Activated T-helper 1 cell treated with Interleukin-2 at 50 U/mL for 16 hours (primary cell): Measurements from ENCODE around the gene KCTD17.

Experiments
- DNase-seq: peaks from one replicate; pipeline ENCODE4 v3.0.0-alpha.2; 2020; ENCODE audit warnings: low read depth

Gene KCTD17

DNA sequence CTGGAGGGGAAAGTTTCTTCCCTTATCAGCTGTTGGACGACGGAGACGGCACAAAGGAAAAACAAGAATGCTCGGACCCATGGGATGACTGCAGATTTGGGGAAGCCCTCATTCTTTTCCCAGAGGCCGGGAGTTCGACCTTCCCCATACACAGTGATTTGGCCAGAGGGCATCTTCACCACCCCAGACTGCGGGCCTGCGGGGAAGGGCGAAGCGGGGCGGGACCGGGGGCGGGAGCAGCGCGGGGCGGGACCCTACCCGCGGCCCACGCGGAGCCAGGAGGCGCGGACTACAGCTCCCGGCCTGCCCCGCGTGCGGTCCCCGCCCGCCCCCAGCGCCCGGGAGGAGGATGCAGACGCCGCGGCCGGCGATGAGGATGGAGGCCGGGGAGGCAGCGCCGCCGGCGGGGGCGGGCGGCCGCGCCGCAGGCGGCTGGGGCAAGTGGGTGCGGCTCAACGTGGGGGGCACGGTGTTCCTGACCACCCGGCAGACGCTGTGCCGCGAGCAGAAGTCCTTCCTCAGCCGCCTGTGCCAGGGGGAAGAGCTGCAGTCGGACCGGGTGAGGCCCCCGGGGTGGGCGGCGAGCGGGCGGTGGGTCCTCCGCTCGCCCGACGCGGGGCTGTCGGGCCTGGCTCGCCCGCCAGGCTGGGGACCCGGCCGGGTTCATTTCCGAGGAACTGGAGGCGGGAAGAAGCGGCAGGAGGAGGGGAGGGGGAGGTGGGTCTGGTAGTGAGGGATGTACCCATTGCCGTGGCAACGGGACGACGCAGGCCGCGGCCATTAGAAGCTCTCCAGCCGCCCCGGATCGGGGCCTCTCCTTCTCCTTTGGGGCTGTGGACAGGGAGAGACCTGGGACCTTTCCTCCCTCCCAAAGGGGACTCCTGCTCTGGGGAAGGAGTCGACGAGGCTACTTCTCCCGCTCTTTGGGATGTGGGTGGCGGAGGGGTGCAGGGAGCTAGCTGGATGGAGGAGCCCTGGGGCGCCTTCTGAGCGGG, at the start of gene KCTD17:
Gene KCTD17 (plus strand): TSS at position 352 of the 995 bp plus-strand sequence. CDS start 19 bp downstream, at position 371.
- DNase-seq = peak; percentile 60

DNA sequence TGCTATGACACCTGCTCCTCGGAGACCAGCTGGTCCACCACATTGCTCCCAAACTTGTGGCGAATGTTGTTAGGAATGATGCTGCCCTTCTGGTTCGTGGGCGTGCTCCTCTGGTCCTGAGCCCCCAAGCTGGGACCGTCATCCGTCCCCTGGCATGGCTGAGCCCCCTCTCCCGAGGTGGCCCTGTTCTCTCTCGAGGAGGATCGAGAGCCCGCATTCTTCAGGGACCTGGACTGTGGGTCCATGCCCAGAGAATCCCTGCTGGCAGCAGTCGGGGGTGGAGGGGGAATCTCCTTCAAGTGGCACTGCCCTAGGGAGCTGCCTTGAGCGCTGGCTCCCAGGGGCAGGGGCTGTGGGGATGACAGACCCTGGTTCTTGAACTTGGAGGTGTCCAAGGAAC, 49.7 kb upstream of the KCTD17 start:
- no peak for DNase-seq

DNA sequence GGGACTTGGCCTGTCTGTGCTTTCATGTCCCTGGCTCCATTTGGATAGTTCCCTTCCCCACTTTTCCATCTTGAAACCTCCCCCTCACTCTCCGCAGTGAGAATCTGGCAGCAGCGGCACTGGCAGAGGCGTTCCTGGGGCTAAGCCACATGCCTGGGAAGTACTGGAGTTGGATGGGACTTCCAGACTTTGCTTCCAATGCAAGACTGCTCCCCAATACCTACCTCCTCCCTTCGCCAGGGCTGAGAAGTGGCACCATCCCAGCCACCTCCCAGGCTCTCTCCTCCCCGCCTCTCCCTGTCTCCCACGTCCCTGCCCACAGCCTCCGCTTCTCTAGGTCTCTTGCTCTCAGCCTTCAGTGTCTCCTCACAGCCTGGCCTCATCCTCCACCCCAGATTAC, 48.9 kb upstream of the KCTD17 start:
- DNase-seq = no peak

GRCh38 chr22:37007651-37008050, 43.9 kb upstream of the KCTD17 start:
- no peak for DNase-seq

GRCh38 chr22:37008365-37008764, 43.2 kb upstream of the KCTD17 start:
- DNase-seq = no peak

DNA sequence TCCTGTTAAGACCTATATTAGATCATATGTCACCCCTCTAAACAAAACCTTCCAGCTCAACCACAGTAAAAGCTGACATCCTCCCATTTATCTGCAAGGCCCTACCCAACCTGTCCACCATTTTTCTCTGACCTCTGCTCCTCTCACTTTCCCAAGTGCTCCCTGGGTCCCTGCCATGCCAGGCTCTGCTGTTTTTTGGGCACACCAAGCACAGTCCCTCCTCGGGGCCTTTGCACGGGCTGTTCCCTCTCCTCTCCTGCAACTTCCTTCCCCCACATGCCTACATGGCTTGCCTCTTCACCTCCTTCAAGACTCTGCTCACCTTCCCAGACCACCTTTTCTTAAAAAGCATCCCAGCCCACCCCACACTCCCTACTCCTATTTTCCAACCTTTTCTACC, 42.1 kb upstream of the KCTD17 start:
- no peak for DNase-seq

GRCh38 chr22:37010174-37010573, 41.4 kb upstream of the KCTD17 start:
- DNase-seq = no peak

- DNase-seq = no peak
These were observed 40.6 kb upstream of the KCTD17 start for GRCh38 chr22:37010976-37011375.

DNA sequence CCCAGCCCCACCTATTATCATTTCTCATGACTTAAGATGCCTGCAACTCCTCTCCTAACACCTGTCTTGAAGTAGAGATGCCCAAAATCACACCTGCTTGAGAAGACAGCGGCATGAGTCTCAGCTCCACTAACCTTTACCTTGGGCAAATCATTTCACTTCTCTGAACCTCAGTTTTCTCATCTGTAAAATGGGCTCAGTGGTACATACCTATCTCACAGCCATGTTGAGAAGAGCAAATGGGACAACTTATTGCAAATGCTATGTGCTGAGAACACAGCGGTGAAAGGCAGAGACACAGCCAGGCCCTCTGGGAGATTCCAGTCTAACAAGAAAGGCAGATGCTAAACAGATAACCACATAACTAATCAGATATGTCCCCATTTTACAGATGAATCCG, 40.1 kb upstream of the KCTD17 start:
- DNase-seq = no peak

- no peak for DNase-seq
These were observed 39.2 kb upstream of the KCTD17 start for GRCh38 chr22:37012262-37012904.

- no peak for DNase-seq
These were observed 38.6 kb upstream of the KCTD17 start for GRCh38 chr22:37012956-37013355.

DNA sequence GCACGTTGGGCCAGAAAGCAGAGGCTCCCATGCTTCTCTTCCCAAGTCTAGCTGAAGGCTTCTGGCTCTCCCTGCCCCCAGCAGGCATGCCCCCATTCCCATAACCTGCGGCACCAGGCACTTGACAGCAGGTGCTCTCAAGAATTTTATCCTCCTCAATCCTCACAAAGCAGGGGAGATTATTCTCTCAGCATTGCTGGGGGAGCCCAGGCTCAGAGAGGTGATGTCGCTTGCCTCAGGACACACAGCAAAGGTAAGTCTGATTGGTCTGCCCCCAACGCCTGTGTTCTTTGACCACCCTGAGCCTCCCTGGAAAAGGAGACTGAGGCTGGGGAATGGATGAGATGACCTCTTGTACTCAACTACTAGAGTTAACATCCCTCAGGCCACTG, 37.1 kb upstream of the KCTD17 start:
- no peak for DNase-seq

DNA sequence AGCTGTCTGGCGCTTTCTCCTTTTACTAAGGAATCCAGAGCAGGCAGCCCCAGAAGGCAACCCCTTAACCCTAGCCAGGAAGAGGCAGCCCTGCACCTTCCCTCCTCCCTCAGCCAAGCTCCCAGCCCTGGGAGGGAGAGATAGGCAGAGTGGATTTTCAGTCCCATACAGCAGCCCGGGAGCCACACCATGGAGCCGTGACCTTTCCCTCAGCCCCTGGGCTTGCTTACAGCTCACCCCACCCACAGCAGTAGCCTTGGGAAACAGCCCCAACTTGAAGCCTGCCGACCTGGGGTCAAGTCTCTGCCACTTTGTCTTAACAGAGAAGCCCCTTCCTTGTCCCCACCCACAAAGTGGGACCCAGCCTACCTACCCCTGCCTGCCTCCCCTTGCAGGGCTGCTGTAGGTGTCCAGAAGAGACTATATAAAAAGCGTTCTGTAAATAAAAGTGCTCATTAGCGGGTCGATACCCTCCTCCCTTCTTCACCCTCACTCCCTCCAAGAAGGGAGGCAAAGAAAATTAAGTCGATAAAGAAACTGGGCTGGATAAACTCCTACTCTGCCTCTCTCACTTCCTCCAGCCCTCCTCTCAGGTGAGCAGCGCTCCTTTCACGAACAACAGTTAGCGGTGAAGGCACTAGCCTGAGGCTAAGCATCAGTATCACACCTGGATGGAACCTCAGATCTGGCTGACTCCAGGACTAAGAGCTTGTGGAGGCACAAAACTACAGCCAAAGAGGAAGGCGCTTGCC, 36.5 kb upstream of the KCTD17 start:
- no peak for DNase-seq

DNA sequence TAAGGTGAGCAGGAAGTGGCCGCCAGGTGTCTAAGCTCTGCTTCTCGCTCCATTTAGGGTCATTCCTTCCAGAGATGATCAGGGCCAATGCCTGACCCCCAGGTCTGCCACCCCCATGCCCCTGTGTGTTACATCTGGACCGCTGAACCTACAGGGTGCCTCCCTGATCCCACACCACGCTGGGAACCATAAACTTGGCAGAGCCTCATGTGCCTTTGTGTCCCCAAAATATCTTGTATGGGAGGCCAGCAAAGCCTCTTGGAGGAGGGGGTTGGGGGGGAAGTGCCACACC, 36.0 kb upstream of the KCTD17 start:
- DNase-seq = no peak

GRCh38 chr22:37016134-37016910, 35.2 kb upstream of the KCTD17 start:
- no peak for DNase-seq

DNA sequence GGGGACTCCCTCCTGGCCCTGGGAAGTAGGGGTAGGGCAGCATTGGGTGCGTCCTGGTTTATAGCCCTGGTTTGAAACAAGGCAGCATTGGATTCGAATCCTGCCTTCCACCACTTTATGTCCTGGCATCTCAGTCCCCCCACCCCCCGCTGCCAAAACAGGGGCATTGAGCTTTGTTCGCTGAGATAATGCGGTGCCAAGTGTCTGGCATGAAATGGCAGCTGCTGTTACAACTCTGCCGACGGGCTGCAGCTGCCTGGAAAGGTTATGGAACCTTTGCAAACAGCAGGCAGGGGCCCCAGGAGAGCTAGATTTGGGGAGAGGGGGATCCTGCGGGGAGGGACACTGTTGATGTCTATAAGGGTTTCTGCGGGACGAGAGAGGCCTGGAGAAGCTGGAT, 34.2 kb upstream of the KCTD17 start:
- DNase-seq = no peak

GRCh38 chr22:37018086-37018814, 33.3 kb upstream of the KCTD17 start:
- no peak for DNase-seq

DNA sequence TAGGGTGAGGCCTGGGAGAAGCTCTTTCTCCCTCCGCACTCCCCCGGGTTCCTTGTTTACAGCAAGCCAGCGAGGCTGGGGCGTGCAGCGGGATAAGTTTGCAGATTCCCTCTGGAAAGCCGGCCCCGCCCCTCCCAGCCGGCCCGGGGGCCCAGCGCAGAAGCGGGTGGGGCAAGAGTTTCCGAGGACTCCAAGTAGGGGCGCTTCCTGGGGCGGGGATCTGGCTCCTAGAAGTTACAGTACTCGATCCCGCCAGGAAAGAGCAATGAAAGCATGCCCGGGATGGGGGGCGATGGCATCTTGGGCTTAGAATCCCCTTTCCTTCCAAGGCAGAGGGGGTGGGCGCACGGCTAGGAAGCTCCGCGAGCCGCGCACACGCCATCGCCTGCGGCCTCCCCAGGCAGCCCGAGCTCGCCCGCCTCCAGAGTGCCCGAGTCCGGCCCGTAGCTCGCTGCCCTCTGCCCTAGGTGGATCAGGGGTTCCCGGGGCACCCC, 32.7 kb upstream of the KCTD17 start:
- DNase-seq = no peak

- peak; percentile 25 for DNase-seq
These were observed 32.0 kb upstream of the KCTD17 start, which contains the start of the genes MPST and TST for GRCh38 chr22:37019309-37020191. Gene MPST (plus strand): TSS chr22:37019742. CDS start chr22:37019837, 95 bp downstream. Gene TST (minus strand): TSS chr22:37019447. CDS start chr22:37018732, 715 bp downstream.

DNA sequence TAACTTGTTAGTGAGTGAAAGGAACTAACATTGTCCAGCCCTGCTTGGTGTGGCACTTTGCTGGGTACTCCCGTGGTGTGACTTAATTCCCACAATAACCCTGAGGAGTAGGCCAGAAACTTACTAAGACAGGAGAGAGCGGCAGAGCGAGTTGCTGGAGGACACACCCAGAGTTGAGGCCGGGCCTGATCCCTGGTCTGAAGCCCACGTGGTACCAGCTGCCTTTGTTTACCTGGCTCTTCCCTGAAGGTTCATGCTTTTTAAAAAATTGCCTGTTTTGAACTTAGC, 31.4 kb upstream of the KCTD17 start:
- DNase-seq = no peak
